ENCODE measurements around the gene NRM.
"Not testable (repeated sequence)": the region's sequence is repeated elsewhere in the genome, so short reads cannot be mapped to it uniquely, and the experiment has no call there.

Gene NRM, protein sequence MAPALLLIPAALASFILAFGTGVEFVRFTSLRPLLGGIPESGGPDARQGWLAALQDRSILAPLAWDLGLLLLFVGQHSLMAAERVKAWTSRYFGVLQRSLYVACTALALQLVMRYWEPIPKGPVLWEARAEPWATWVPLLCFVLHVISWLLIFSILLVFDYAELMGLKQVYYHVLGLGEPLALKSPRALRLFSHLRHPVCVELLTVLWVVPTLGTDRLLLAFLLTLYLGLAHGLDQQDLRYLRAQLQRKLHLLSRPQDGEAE

DNA sequence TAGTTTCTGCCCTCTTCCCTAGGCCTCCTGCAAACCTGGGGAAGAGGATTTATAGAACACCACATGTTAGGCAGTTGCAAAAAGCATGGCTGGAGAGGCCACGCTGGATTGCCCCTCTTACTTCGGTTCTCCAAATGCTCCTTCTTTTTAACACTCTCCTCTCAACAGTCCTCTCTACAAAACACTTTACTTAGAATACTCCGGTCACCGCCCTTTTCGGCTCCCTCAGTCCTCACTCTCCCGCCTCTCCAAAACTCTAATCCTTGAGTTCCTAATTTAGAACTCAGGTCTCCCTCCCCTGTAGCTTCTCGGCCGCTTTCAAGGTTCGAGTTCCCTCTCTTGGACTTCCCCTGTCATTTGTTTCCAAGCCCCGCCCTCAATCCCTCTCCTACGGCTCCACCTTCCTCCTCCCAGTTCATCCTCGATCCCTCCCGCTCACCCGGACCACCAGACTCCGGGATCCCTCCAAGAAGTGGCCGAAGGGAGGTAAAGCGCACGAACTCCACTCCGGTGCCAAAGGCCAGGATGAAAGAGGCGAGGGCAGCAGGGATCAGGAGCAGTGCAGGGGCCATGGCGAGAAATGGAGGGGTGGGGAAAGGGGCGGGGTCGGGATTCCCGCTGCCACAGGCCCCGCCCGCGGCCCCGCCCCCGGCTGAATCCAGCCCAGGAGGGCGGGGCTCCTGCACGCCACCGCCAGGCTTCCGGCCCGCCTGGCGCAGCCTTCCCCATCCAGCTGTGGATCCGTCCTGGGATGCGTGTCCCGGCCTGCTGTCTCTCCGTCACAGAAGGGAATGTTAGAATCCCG, at the start of gene NRM:
TSS of gene NRM (minus strand) at position 582 of the 805 bp plus-strand sequence. CDS start at position 572, 10 bp downstream.
- DNase-seq (ENCODE audit: low read depth in 2 of 2) = peak in 1 of 2 experiments; percentile 57

DNA sequence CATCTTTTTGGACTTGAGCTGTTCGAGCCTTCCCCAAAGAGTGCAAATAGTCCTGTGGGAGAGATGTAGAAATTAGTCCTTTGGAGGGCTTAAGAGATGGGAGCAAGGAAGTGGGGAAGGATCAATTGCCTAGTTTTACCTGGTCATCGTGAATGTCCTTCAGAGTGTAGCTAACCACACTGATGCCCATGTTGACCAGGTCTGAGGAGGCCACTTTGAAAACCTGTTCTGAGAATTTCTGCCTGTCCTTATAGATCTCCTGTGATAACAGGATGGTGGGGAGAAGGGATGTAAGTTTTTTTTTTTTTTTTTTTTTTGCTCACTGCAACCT, 49.7 kb upstream of the NRM start:
- DNase-seq (ENCODE audit: low read depth in 2 of 2) = no peak

DNA sequence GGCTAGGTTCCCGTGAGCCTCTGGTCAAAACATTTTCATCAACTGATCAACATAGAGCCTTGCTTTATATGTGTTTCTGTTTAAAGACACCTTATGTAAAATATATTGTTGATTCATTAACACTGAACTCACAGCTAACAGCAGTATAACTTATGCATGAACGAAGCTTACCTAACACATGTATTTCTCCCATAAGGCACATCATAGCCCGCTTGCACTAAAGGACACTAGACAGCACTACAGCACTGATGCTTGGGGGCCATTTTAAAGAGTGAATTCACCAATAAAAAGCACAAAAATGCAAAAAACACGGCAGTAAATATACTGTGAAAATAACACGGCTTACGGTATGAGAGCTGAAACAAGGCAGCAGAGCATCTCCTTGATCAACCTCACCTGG, 47.7 kb upstream of the NRM start:
- no peak for DNase-seq (ENCODE audit: low read depth in 2 of 2)

DNA sequence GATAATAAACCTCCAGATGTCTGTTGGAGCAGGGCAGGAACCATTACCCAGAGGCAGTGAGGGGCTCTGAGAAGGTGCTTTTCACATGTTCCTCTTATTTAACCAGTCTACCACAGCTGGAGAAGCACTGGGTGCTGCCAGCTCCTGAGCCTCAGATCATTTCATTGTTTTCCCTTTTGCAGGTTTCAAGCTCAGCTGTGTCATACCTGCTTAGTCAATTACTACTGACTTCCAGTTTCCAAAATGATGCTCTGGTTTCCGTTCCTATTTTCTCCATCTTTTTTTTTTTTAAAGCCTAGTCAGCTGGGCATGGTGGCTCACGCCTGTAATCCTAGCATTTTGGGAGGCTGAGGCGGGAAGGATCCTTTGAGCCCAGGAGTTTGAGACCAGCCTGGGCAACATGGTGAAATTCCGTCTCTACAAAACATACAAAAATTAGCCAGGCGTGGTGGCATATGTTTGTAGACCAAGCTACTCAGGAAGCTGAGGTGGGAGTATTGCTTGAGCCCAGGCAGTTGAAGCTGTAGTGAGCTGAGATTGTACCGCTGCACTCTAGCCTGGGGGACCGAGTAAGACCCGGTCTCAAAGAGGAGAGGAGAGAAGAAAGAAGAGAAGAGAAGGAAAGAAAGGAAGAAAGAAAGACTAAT, 45.0 kb upstream of the NRM start:
- no peak for DNase-seq (ENCODE audit: low read depth in 2 of 2)

DNA sequence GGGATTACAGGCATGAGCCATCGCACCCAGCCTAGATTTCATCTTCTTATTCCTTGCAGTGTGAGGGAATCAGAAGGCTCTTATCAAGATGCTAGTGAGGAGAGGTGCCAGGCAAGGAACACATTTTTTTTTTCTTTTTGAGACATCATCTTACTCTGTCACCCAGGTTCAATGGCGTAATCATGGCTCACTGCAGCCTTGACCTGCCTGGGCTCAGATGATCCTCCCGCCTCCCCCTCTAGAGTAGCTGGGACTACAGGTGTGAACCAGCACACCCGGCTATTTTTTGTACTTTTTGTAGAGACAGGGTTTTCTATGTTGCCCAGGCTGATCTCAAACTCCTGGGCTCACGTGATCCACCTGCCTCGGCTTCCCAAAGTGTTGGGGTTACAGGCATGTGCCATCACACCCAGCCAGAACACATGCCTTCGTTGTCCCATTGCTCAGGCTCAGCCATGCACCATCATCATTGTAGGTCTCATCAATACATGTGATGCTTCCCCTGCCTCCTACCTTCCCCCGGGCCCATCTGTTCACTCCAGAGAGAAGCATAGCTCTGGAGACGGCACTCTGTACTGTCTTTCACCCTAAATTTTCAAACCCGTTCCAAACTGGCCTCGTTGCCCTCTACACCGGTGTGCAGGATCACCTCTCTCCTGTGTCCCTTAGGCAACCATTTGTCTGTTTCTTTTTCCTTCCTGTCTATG, 41.6 kb upstream of the NRM start:
- no peak for DNase-seq (ENCODE audit: low read depth in 2 of 2)

DNA sequence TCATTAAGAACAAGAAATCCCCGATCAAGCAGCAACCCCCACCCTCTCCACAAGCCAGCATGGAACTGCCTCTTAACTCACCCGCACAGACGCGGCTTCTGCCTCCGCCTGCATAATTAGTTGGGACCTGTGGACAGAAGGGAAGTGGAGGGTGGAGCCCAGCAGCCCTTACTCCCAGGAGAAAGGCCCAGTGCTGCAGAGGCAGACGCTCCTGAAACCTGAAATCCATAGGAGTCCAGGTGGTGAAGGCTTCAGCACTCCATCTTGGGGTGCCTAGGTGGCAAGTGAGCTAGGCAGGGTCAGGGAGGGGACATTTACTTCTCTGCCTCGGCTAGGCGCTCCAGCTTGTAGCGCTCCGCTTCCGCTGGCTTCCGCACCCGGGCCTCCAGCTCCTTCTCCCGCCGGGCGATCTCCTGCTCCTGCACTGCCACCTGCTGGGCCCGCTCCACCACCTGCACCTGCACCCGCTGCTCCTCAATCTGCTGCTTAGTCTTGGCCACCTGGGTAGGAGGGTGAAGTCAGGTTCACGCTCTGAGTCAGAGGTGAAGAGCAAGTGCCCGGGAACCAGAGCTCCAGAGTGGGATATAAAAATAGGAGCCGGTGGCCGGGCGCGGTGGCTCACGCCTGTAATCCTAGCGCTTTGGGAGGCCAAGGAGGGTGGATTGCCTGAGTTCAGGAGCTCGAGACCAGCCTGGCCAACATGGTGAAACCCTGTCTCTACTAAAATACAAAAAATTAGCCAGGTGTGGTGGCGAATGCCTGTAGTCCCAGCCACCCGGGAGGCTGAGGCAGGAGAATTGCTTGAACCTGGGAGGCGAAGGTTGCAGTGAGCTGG, 40.0 kb upstream of the NRM start:
- DNase-seq (ENCODE audit: low read depth in 2 of 2) = no peak

DNA sequence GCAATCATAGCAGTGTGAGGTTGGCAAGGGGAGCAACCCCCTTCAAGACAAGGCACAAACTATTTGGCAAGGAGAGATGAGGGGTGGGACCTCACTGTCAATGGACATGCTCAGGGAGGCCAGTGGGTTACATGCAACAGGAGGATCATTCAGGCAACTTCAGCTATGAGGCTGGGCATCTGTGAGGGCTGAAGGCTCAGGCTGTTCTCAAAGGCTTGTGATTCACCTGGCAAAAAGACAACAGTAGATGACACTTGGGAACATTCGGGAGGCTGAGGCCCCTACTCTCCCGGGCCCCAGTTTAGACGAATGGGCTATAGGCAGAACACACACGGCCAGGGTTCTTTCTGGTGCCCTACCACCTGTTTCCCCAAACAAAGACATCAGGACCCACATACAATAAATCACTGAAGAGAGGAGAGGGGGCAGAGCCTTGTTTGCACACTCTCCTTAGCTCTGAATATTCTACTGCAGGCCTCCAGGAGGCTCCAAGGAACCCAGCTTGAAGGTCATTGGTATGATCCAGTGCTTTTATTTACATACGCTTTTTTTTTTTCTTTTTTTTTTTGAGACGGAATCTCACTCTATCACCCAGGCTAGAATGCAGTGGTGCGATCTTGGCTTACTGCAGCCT, 37.3 kb upstream of the NRM start:
- DNase-seq (ENCODE audit: low read depth in 2 of 2) = no peak

DNA sequence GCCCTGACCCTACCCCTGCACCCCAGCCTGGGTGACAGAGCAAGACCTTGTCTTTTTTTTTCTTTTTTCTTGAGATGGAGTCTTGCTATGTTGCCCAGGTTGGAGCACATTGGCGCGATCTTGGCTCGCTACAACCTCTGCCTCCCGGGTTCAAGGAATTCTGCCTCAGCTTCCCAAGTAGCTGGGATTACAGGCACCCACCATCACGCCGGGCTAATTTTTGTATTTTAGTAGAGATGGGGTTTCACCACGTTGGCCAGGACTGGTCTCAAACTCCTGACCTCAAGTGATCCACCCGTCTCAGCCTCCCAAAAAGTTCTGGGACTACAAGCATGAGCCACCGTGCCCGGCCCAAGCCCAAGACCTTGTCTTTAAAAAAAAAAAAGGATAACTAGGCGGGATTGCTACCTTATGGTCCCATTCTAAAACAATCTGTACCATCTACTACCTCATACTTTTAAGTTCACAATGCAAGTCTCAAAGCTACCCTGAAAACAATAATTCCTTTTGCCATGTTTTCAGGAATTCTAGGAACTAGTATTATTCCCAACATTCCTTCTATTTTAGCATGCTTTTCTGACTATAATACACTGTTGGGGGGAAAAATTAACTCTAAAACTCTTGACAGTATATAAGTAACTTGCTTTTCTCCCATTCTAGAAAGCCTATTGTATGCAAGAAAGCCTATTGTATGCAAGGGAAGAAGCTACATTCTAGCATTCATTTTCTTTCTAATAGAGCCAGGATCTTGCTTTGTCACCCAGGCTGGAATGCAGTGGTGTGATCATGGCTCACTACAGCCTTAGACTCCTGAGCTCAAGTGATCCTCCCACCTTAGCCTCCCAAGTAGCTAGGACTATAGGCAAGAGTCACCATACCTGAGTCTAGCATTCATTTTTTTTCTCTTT, 36.0 kb upstream of the NRM start:
- no peak for DNase-seq (ENCODE audit: low read depth in 2 of 2)

DNA sequence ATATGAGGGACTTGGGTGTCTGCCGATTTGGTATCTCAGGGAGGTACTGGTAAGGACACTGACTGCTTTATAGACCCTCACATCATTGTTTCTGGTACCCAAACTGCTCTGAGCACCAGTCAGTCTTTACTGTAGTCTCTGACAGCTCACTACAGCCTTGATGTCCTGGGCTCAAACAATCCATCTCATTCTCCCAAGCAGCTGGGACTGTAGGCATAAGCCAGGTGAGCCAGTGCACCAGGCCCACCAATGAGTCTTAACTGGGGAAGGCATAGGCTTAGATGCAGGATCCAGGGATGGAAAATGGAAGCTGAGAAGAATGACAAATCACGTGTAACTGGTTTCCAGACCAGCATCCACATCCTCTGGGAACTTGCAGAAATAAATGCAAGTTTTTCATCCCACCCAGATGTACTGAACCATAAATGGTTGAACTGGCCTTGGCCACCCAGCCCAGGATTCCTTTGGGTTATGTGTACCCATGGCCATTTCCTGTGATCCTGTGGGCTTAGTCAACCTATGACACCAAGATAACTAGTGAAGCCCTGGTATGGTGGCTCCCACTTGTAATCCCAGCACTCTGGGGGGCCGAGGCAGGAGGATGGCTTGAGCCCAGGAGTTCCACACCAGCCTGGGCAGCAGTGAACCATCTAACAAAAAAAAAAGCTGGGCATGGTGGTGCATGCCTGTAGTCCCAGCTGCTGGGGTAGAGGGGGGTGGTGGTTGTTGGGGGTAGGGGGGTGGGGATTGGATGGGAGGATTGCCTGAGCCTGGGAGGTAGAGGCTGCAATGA, 35.1 kb upstream of the NRM start:
- DNase-seq (ENCODE audit: low read depth in 2 of 2) = no peak

DNA sequence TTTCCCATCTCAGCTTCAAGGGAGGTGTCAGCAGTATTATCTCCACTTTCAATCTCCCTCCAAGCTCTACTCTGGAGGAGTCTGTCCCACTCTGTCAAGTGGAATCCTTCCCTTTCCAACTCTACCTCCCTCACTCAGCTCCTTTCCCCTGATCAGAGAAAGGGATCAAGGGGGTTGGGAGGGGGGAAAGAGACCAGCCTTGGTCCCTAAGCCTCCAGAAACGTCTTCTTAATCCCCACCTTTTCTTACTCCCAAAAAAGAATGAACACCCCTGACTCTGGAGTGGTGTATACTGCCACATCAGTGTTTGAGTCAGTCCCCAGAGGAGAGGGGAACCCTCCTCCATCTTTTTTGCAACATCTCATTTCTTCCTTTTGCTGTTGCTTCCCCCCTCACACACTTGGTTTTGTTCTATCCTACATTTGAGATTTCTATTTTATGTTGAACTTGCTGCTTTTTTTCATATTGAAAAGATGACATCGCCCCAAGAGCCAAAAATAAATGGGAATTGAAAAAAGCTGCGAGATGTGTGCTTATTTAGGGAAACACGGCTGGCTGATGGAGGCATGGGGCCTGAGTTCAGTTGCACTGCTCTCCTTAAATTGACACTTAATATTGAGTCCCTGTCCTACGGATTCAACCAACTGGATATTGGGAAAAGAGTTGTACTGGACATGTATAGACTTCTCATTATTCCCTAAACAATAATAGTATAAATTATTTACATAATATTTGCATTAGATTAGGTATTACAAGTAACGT, 34.3 kb upstream of the NRM start:
- DNase-seq (ENCODE audit: low read depth in 2 of 2) = no peak

DNA sequence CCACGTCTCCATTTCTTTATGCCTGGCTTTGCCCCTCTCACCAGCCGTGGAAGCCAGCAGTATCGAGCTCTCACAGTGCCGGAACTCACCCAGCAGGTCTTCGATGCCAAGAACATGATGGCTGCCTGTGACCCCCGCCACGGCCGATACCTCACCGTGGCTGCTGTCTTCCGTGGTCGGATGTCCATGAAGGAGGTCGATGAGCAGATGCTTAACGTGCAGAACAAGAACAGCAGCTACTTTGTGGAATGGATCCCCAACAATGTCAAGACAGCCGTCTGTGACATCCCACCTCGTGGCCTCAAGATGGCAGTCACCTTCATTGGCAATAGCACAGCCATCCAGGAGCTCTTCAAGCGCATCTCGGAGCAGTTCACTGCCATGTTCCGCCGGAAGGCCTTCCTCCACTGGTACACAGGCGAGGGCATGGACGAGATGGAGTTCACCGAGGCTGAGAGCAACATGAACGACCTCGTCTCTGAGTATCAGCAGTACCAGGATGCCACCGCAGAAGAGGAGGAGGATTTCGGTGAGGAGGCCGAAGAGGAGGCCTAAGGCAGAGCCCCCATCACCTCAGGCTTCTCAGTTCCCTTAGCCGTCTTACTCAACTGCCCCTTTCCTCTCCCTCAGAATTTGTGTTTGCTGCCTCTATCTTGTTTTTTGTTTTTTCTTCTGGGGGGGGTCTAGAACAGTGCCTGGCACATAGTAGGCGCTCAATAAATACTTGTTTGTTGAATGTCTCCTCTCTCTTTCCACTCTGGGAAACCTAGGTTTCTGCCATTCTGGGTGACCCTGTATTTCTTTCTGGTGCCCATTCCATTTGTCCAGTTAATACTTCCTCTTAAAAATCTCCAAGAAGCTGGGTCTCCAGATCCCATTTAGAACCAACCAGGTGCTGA, 33.3 kb upstream of the NRM start:
- not testable (repeated sequence) for DNase-seq (ENCODE audit: low read depth in 2 of 2)

DNA sequence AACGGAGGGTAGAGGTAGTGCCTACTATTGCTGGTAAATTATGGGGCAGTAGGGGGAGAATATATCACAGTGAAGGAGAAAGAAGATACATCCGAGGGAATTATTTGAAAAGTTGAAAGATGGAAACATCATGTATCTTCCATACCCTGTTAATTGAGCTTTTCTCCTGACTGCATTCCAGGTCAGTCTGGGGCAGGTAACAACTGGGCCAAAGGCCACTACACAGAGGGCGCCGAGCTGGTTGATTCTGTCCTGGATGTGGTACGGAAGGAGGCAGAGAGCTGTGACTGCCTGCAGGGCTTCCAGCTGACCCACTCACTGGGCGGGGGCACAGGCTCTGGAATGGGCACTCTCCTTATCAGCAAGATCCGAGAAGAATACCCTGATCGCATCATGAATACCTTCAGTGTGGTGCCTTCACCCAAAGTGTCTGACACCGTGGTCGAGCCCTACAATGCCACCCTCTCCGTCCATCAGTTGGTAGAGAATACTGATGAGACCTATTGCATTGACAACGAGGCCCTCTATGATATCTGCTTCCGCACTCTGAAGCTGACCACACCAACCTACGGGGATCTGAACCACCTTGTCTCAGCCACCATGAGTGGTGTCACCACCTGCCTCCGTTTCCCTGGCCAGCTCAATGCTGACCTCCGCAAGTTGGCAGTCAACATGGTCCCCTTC, 32.5 kb upstream of the NRM start:
- DNase-seq (ENCODE audit: low read depth in 2 of 2) = not testable (repeated sequence)

DNA sequence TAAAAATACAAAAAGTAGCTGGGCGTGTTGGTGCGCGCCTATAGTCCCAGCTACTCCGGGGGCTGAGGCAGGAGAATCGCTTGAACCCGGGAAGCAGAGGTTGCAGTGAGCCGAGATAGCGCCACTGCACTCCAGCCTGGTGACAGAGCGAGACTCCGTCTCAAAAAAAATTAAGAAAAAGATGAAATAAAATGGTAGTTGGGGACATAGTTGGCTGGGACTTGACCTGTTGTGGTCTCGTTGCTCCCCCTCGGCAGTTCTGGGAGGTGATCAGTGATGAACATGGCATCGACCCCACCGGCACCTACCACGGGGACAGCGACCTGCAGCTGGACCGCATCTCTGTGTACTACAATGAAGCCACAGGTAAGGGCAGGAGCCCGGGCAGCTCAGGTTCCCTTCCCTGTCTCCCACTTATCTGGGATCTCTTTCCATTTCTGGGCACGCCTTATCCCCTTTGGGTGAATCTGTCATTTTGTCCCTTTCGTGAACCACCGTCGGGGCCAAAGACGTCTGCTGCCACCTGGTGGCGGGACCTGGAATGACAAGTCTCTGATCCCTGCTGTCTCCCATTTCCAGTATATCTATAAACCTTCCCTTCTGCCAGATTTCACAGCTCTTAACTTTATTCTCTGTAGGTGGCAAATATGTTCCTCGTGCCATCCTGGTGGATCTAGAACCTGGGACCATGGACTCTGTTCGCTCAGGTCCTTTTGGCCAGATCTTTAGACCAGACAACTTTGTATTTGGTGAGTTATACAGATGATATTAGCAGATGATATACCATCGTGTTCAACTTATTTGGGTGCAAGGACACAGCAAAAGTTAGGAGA, 31.7 kb upstream of the NRM start:
- no peak for DNase-seq (ENCODE audit: low read depth in 2 of 2)

DNA sequence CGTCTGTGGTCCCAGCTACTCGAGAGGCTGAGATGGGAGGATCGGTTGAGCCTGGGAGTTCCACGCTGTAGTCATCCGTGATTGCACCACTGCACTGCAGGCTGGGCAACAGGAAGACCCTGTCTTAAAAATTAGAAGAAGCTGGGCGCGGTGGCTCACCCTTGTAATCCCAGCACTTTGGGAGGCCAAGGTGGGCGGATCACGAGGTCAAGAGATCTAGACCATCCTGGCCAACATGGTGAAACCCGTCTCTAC, 31.2 kb upstream of the NRM start:
- not testable (repeated sequence) for DNase-seq (ENCODE audit: low read depth in 2 of 2)

DNA sequence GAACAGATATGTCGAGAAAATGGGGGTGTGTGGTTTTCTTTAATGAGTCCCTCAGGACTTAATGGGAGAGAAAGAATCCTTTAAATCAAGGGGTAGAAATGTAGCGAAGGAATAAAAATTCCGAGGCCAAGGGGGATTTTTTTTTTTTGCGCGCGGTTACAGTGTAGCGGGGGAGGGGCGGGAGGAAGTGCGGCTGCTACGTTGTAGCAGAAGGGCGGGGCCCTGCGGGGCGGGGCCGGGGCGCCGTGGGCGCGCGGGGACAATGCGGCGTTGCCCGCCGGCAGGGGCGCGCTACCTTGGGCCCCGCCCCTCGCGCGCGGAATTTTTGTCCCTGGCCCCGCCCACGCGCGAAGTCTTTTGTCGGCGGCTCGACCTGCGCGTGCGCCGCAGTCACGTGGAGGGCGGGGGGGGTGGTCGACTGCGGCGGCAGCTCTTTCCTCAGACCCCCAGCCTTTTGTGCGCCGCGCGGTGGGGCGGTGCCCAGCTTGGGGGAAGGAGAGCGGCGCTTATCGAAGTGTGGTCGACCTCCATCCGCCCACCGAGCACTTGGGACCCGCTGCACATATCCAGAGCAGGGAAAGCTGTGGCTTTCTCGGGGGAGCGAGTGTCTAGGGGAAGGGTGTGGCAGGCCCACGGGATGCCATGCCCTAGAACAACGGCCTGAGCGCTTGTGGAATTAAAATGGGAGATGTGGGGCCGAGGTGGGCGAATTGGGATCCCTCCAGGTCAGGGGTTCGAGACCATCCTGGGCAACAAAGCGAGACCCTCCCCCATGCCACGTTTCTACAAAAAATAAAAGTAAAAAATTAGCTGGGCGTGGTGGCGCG, 30.6 kb upstream of the NRM start:
- peak; percentile 80 to 83 for DNase-seq (ENCODE audit: low read depth in 2 of 2)
